ENCODE measurements around the gene GPATCH8. TPM values are rescaled to one million over a fixed set of nuclear protein-coding genes. Genes with fewer than 3 reads are reported as not detected.

The GPATCH8 gene
- total RNA-seq, 4 donors from 2014 or later, result 31.3 to 63.9 (median 43.4) TPM

DNA sequence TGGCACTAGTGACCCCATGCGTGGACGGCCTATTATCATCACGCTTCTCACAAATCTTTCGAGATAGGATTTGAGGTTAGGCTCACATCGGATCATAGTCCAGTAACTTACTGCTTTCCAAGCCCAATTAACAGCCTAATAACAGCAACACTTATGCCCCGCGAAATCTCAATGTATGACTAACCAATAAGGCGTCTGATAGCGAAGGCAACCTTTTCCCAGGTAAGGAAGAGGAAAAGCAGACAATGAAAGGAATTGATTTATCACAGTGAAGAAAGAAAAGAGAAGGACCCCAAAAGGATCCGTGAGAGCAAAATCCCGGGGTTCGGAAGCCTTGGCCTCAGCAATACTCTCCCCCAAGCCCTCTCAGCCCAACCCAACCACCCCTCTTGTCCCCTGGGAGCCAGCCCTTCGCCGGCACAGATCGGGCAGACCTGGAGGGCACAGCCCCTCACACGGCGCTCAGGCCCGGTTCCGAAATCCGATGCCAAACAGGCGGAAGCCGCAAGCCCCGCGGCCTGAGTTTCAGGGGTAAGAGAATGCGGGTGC, 534 bp downstream of the GPATCH8 start:
- Histone ChIP-seq H3K4me1 (peaks cover 45% of the 10 kb centered on the region), H3K36me3 (no peaks in the 10 kb centered on the region), H3K27me3 (no peaks in the 10 kb centered on the region), H3K9me3 (no peaks in the 10 kb centered on the region), H3K4me3 (peak overlapping the region; percentile 80), H3K27ac (peak overlapping the region; percentile 89)
- TF ChIP-seq EP300 (IDR thresholded peaks at IDR 0.05), result no peak
- no peak for TF ChIP-seq POLR2A (IDR thresholded peaks at IDR 0.05)
- TF ChIP-seq POLR2AphosphoS5 (IDR thresholded peaks at IDR 0.05), result no peak
- no peak for TF ChIP-seq CTCF (IDR thresholded peaks at IDR 0.05)
- peak; percentile 67 to 78 for DNase-seq (ENCODE audit: low spot score in 2 of 2)
- WGBS, result under 1% methylated on average over 13 of the region's 25 CpGs

GRCh38 chr17:44501866-44502375, 1.3 kb downstream of the GPATCH8 start:
- Histone ChIP-seq H3K27me3 (no peaks in the 10 kb centered on the region), H3K4me1 (peaks cover 46% of the 10 kb centered on the region), H3K36me3 (no peaks in the 10 kb centered on the region), H3K4me3 (peak overlapping the region; percentile 80), H3K27ac (no peak overlapping the region), H3K9me3 (no peaks in the 10 kb centered on the region)
- DNase-seq (ENCODE audit: low spot score in 2 of 2), result no peak
- no peak for TF ChIP-seq POLR2A (IDR thresholded peaks at IDR 0.05)
- no peak for TF ChIP-seq POLR2AphosphoS5 (IDR thresholded peaks at IDR 0.05)
- TF ChIP-seq EP300 (IDR thresholded peaks at IDR 0.05), result no peak
- TF ChIP-seq CTCF (IDR thresholded peaks at IDR 0.05), result no peak
- 9% methylated on average over 6 of the region's 6 CpGs for WGBS

GRCh38 chr17:44499722-44500121, 3.5 kb downstream of the GPATCH8 start:
- DNase-seq (ENCODE audit: low spot score in 2 of 2), result no peak

DNA sequence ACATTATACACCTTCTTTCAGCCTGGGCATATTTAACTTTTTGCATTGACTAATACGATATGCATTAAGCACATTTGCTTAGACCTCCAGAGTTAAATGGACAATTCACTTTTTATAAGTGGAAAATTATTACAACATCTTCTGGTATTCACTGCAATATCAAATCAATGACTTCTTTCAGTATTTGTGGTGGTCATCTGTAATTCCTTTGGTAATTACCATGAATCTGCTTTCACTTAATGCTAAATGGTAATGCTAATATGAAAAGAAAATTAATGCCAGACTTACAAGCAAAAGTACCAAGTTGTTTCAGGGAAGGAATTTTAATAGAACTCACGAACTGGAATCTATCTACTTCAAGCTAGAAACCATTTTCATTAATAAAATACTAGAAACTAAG, 6.4 kb downstream of the GPATCH8 start:
- peaks cover 38% of the 10 kb centered on the region for H3K4me1 ChIP-seq

More at GRCh38 chr17:44499722-44500121, 3.5 kb downstream of the GPATCH8 start:
- no peaks in the 10 kb centered on the region for H3K36me3 ChIP-seq
- H3K9me3 ChIP-seq, result no peaks in the 10 kb centered on the region
- H3K4me3 ChIP-seq, result no peak overlapping the region
- H3K27ac ChIP-seq, result no peak overlapping the region
- peaks cover 52% of the 10 kb centered on the region for H3K4me1 ChIP-seq
- 30% methylated on average over 1 of the region's 1 CpG for WGBS
- TF ChIP-seq EP300 (IDR thresholded peaks at IDR 0.05), result no peak
- no peak for TF ChIP-seq CTCF (IDR thresholded peaks at IDR 0.05)
- no peak for TF ChIP-seq POLR2AphosphoS5 (IDR thresholded peaks at IDR 0.05)
- no peak for TF ChIP-seq POLR2A (IDR thresholded peaks at IDR 0.05)
- H3K27me3 ChIP-seq, result no peaks in the 10 kb centered on the region

More for the DNA sequence above, 6.4 kb downstream of the GPATCH8 start:
- WGBS, result 69% methylated on average over 2 of the region's 2 CpGs
- Histone ChIP-seq H3K27ac (no peak overlapping the region), H3K9me3 (no peaks in the 10 kb centered on the region), H3K4me3 (no peak overlapping the region), H3K36me3 (no peaks in the 10 kb centered on the region), H3K27me3 (no peaks in the 10 kb centered on the region)
- DNase-seq (ENCODE audit: low spot score in 2 of 2), result no peak
- TF ChIP-seq POLR2A (IDR thresholded peaks at IDR 0.05) (no peak), POLR2AphosphoS5 (IDR thresholded peaks at IDR 0.05) (no peak), CTCF (IDR thresholded peaks at IDR 0.05) (no peak), EP300 (IDR thresholded peaks at IDR 0.05) (no peak)
